Astrocyte of the cerebellum (primary cell): Measurements from ENCODE around the gene FAM50B.

Source experiments
- DNase-seq: peaks from one replicate; pipeline ENCODE4 v3.0.0-alpha.2; 2011; ENCODE audit warnings: low read depth
- H3K4me3 ChIP-seq: 2 replicates; pipeline ENCODE4 v1.5.1; 2011; ENCODE audit warnings: mild to moderate bottlenecking, low read depth, low read length, moderate library complexity
- in situ Hi-C: cut with HindIII; loops from 2 replicates; pipeline ENCODE4 v1.10.0; 2017; ENCODE audit warnings: low sequenced_read_pairs
- TF ChIP-seq, protein P1 (sequence below): IDR thresholded peaks from 2 replicates; pipeline ENCODE4 v1.5.1; 2012; ENCODE audit warnings: low read length, low read depth, moderate library complexity, mild to moderate bottlenecking; ENCODE audit errors: missing control alignments

FAM50B gene

GRCh38 chr6:3876866-3877265, 27.7 kb downstream of the FAM50B start:
- in situ Hi-C loops: no loop called here
- TF ChIP-seq, protein P1, sequence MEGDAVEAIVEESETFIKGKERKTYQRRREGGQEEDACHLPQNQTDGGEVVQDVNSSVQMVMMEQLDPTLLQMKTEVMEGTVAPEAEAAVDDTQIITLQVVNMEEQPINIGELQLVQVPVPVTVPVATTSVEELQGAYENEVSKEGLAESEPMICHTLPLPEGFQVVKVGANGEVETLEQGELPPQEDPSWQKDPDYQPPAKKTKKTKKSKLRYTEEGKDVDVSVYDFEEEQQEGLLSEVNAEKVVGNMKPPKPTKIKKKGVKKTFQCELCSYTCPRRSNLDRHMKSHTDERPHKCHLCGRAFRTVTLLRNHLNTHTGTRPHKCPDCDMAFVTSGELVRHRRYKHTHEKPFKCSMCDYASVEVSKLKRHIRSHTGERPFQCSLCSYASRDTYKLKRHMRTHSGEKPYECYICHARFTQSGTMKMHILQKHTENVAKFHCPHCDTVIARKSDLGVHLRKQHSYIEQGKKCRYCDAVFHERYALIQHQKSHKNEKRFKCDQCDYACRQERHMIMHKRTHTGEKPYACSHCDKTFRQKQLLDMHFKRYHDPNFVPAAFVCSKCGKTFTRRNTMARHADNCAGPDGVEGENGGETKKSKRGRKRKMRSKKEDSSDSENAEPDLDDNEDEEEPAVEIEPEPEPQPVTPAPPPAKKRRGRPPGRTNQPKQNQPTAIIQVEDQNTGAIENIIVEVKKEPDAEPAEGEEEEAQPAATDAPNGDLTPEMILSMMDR: no peak
- no peak overlapping the region for H3K4me3 ChIP-seq
- no peak for DNase-seq

DNA sequence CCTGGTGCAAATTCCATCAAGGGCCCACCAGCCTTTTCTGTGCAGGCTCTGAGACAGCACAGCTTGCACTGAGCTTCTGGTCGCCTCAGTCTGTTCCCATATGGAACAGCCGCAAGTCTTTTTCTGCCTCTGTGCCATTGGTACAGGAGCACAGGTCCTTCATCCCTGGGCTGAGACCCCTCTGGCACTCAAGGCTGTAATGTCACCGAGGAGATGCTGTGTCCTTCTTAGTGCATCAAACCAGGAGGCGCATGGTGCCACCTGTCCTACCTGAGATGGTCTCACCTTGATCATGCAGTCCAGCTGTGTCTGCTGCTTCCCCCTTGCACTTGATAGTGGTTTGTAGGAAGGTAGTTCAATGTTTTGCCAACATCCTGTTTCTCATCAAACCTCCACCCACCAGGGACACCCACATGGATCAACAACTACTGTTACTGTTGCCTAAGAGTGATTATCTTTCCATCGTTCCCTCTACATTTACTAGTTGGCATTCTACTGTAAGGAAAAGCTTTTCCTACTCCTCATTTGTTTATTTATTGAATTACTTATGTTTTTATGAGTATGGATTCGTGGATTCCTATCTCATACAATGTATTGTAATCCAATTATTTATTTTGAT, 29.0 kb downstream of the FAM50B start:
- no peak overlapping the region for H3K4me3 ChIP-seq
- DNase-seq: no peak
- TF ChIP-seq, protein P1: no peak
- in situ Hi-C loops: no loop called here

GRCh38 chr6:3879194-3879952, 30.2 kb downstream of the FAM50B start:
- in situ Hi-C loops: no loop called here
- H3K4me3 ChIP-seq: no peak overlapping the region
- DNase-seq: no peak
- TF ChIP-seq, protein P1: no peak

- TF ChIP-seq, protein P1: no peak
- in situ Hi-C loops: no loop called here
- H3K4me3 ChIP-seq: no peak overlapping the region
- no peak for DNase-seq
Observed at GRCh38 chr6:3881711-3882421, 32.7 kb downstream of the FAM50B start.

DNA sequence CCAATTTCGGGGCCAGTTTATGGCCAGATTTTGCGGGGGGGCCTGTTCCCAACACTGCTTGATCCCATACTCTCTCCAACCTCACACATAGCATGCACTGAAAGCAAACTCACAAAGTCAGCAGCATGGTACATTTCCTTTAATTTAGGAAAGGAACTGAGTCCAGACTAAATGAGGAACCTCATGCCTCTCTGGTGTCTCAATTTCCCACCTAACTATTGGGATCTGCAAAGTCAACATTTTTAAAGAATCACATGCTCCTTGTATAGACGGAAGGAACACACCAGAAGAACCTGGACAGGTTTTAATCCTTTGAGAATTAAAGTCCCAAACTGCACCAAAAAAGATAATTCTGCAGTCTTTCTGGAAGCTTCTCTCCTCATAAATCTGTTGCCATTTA, 33.3 kb downstream of the FAM50B start:
- in situ Hi-C loops: no loop called here
- no peak overlapping the region for H3K4me3 ChIP-seq
- TF ChIP-seq, protein P1: no peak

GRCh38 chr6:3882866-3883265, 33.7 kb downstream of the FAM50B start:
- in situ Hi-C loops: no loop called here
- H3K4me3 ChIP-seq: no peak overlapping the region
- TF ChIP-seq, protein P1: no peak
- DNase-seq: no peak

More for the DNA sequence above, 33.3 kb downstream of the FAM50B start:
- no peak for DNase-seq
